ENCODE measurements around the gene SYTL3. TPM values are rescaled to one million over a fixed set of nuclear protein-coding genes. Genes with fewer than 3 reads are reported as not detected.

The SYTL3 gene
- total and polyA plus RNA-seq, 2 of the 8 experiments (the other 6 are each of a cell fraction or from before 2014, with no cell fraction given): 0.27 to 0.99 TPM

DNA sequence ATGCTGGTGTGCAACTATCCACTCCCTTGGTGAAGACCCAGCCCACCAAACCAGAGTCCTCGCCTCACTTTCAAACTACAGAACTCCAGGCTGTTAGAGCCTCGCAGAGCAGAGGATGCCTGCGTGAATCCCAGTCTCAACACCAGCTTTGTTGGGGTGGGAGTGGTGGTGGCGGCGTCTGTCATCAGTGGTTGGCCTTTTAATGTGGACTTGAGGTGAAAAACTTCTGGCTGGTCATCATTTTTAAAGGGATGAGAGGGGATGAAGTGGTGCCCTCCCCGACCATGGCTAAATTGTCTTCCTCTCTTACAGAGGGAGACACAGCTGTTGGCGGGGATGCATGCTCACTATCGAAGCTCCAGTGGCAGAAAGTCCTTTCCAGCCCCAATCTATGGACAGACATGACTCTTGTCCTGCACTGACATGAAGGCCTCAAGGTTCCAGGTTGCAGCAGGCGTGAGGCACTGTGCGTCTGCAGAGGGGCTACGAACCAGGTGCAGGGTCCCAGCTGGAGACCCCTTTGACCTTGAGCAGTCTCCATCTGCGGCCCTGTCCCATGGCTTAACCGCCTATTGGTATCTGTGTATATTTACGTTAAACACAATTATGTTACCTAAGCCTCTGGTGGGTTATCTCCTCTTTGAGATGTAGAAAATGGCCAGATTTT lies 114.5 kb downstream of the SYTL3 start (continued):
- no peak for TF ChIP-seq CBX8 (IDR thresholded peaks at IDR 0.05; ENCODE audit: borderline replicate concordance, low read depth, low read length)
